Heart right ventricle (tissue), 16 donors: Measurements from ENCODE around the gene RCAN2. TPM values are rescaled to one million over a fixed set of nuclear protein-coding genes. Genes with fewer than 3 reads are reported as not detected.

Experiments
- ATAC-seq, 8 donors: fragments of 200-7000 bp; cut with Tn5 transposase; one replicate each; pipeline ENCODE4 v1.9.1; 2020; ENCODE audit warnings: mild to moderate bottlenecking in 8 of 8, moderate library complexity in 8 of 8, moderate number of reproducible peaks in 1 of 8
- DNase-seq, 2 donors: peaks; one replicate each; pipeline ENCODE4 v3.0.0-alpha.2; 2020
- H3K27ac ChIP-seq, 10 donors: fragments of 200-600 bp; sonication (generic) in 2 of 10; one replicate each; pipeline versions ENCODE4 v1.5.0 to v1.8.0; 2020 to 2022; ENCODE audit warnings: mild to moderate bottlenecking in 3 of 10
- H3K27me3 ChIP-seq, 7 donors: fragments of 200-600 bp; one replicate each; pipeline ENCODE4 v1.8.0; 2021 to 2022; ENCODE audit warnings: mild to moderate bottlenecking in 2 of 7
- H3K36me3 ChIP-seq, 9 donors: fragments of 200-600 bp; sonication (generic) in 1 of 9; one replicate each; pipeline versions ENCODE4 v1.5.0 to v1.8.0; 2020 to 2022; ENCODE audit warnings: mild to moderate bottlenecking in 2 of 9
- H3K4me1 ChIP-seq, 9 donors: fragments of 200-600 bp; sonication (generic) in 1 of 9; one replicate each; pipeline versions ENCODE4 v1.5.0 to v1.8.0; 2020 to 2022; ENCODE audit warnings: mild to moderate bottlenecking in 4 of 9
- H3K4me3 ChIP-seq, 10 donors: fragments of 200-600 bp; sonication (generic) in 2 of 10; one replicate each; pipeline versions ENCODE4 v1.5.0 to v1.8.0; 2020 to 2022; ENCODE audit warnings: mild to moderate bottlenecking in 7 of 10, moderate library complexity in 2 of 10
- H3K9me3 ChIP-seq, 11 donors: fragments of 200-600 bp in 10 of 11; sonication (generic) in 2 of 11; one replicate each; pipeline versions ENCODE4 v1.5.0 to v1.8.0; 2013 to 2022; ENCODE audit warnings: mild to moderate bottlenecking in 2 of 11, control low read depth in 1 of 11, moderate library complexity in 1 of 11
- CTCF ChIP-seq, 9 donors: fragments of 200-600 bp; sonication (generic) in 2 of 9; IDR thresholded peaks; one replicate each; pipeline versions ENCODE4 v1.5.0 to v1.8.0; 2021 to 2022; ENCODE audit warnings: antibody characterized with exemption in 9 of 9, mild to moderate bottlenecking in 5 of 9, moderate library complexity in 1 of 9
- WGBS, 2 donors: extraction: QIAGEN DNeasy Blood & Tissue Kit; methylation state at CpG; one replicate each; pipeline ENCODE4 v1.1.7; 2013; ENCODE audit warnings: inconsistent platforms in 1 of 2; 5-methylcytosine and 5-hydroxymethylcytosine counted together
- intact Hi-C, 10 donors: fragments of 100-400 bp; cut with DNase I; formaldehyde crosslinking; loops; one replicate each; pipeline versions ENCODE4 v1.11.1 to v1.14.2; 2022
- polyA plus RNA-seq, 2 donors: library from polyadenylated mRNA; stranded (reverse); fragments of 200-250 nt; gene quantifications; one replicate each; pipeline ENCODE4 v1.2.3, GENCODE V29; 2013
- total RNA-seq, 10 donors: library from RNA; stranded (reverse); fragmentation: NEBNext Ultra II Directional in 3 of 10; extraction: Animal tissue kit (Norgen Biotek cat#: 25700) in 3 of 10; gene quantifications; one replicate each; pipeline versions ENCODE4 v1.2.1 to v1.2.4, GENCODE V29; 2021 to 2023
- donor health status: Arrhythmogenic right ventricular cardiomyopathy.
- donor health status: ischemic (EF 13 %, LVEDD 7.1; RV severe dilation, severe dysfunction).
- donor health status: healthy with polysubstance abuse.
- donor health status: DM: no; HTN: yes; CAD: no.
- donor health status: DM: no; HTN: no; CAD: no.
- donor health status: ischemic (EF 25% LVEDD 6.9; RV normal size, moderate dysfunction).
- donor health status: ischemic (EF 25% LVEDD 5.7; RV mildly dilated, moderate dysfunction).
- donor health status: healthy.
- donor health status: DM: yes; HTN: yes; CAD: no.
- donor health status: Ischemic cardiomyopathy.
- donor health status: ischemic (EF 35%, LVEDD 5.7; RV mildly dilated, moderate dysfunction).
- donor health status: nonischemic (EF 11% LVEDD 7.7; RV severe dilation, severe dysfunction).
- donor health status: DM: yes; HTN: yes; CAD: no.
- donor health status: PGD.
- donor health status: ischemic (EF 29% LVEDD 5.4; RV normal size, mild dysfunction).
- donor health status: nonischemic (EF 23%, LVEDD 6.1; RV moderate dilation, normal function).

Gene RCAN2
- total and polyA plus RNA-seq, 12 donors = 51.0 to 352 (median 298) TPM

GRCh38 chr6:46504242-46504641 lies 13.0 kb upstream of the RCAN2 start:
- H3K4me1 ChIP-seq = peaks cover 0 to 70% (median 15%) of the 10 kb centered on the region in 9 donors
- peak overlapping the region in 7 of 10 donors; percentile 6 to 84 (median 81) for H3K27ac ChIP-seq
- intact Hi-C loops = loop anchor here in 2 of 10 donors (5.0 to 10.0 kb wide), 2 partner anchors 108 to 111 kb away; no protein-coding TSS in a partner anchor

GRCh38 chr6:46502486-46503119 lies 11.4 kb upstream of the RCAN2 start:
- TF ChIP-seq CTCF (IDR thresholded peaks at IDR 0.05) = no peak
- WGBS, 2 donors = 57 to 63% methylated on average over 2 of the region's 2 CpGs
- Histone ChIP-seq H3K27me3 (no peaks in the 10 kb centered on the region), H3K4me1 (peaks cover 0 to 54% (median 4%) of the 10 kb centered on the region in 9 donors), H3K9me3 (no peaks in the 10 kb centered on the region), H3K36me3 (no peaks in the 10 kb centered on the region), H3K27ac (peak overlapping the region in 9 of 10 donors; percentile 10 to 84 (median 72)), H3K4me3 (no peak overlapping the region)
- ATAC-seq (peak in 7 of 8 donors; percentile 27 to 75 (median 63)), DNase-seq (peak in 1 of 2 donors; percentile 29)
- intact Hi-C loops = loop anchor here in 2 of 10 donors (5.0 to 10.0 kb wide), 2 partner anchors 110 to 112 kb away; no protein-coding TSS in a partner anchor

More at GRCh38 chr6:46504242-46504641, 13.0 kb upstream of the RCAN2 start:
- Histone ChIP-seq H3K4me3 (no peak overlapping the region), H3K27me3 (no peaks in the 10 kb centered on the region), H3K9me3 (no peaks in the 10 kb centered on the region), H3K36me3 (no peaks in the 10 kb centered on the region)
- TF ChIP-seq CTCF (IDR thresholded peaks at IDR 0.05) = no peak
- ATAC-seq (no peak), DNase-seq (no peak)

GRCh38 chr6:46501136-46502089 lies 10.2 kb upstream of the RCAN2 start:
- Histone ChIP-seq H3K27me3 (peaks cover 0 to 4% (median 0%) of the 10 kb centered on the region in 7 donors), H3K36me3 (no peaks in the 10 kb centered on the region), H3K4me3 (no peak overlapping the region), H3K9me3 (no peaks in the 10 kb centered on the region), H3K27ac (peak overlapping the region in 7 of 10 donors; percentile 10 to 84 (median 66)), H3K4me1 (peaks cover 0 to 43% (median 4%) of the 10 kb centered on the region in 9 donors)
- DNase-seq (no peak), ATAC-seq (no peak)
- intact Hi-C loops = loop anchor here in 2 of 10 donors (5.0 to 10.0 kb wide), 2 partner anchors 111 to 113 kb away; no protein-coding TSS in a partner anchor
- WGBS, 2 donors = 80 to 84% methylated on average over 8 of the region's 8 CpGs
- TF ChIP-seq CTCF (IDR thresholded peaks at IDR 0.05) = no peak

- no peak for TF ChIP-seq CTCF (IDR thresholded peaks at IDR 0.05)
- H3K4me1 ChIP-seq = peaks cover 0 to 33% (median 4%) of the 10 kb centered on the region in 9 donors
- DNase-seq (no peak), ATAC-seq (no peak)
- H3K27me3 ChIP-seq = peaks cover 0 to 4% (median 0%) of the 10 kb centered on the region in 7 donors
- peak overlapping the region in 2 of 10 donors; percentile 6 to 33 for H3K27ac ChIP-seq
- no peak overlapping the region for H3K4me3 ChIP-seq
- intact Hi-C loops = loop anchor here in 2 of 10 donors (5.0 to 10.0 kb wide), 2 partner anchors 112 to 114 kb away; no protein-coding TSS in a partner anchor
- H3K36me3 ChIP-seq = no peaks in the 10 kb centered on the region
- no peaks in the 10 kb centered on the region for H3K9me3 ChIP-seq
These were observed 9.1 kb upstream of the RCAN2 start for GRCh38 chr6:46500382-46500781.
